ENCODE results near the gene CPSF4.

DNA sequence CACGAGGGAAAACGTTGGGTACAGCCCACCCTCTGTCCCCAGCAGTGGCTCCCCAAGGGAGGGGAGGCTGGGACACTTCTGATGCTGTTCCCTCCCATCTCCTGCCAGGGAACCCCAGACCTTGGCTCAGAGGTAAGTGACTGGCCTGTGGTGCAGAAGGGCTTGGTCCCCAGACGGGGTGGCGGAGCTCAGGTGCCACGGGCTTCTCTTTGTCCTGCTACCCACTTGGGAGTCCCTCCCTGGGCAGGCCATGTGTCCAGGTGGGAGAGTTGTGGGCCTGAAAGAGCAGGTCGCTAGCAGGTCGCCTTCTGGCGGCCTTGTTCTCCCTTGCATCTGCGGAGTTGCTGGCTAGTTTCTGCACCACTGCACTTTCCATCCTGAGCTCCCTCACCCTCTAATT is 17.1 kb downstream of the CPSF4 start:
- TF ChIP-seq, protein P1, sequence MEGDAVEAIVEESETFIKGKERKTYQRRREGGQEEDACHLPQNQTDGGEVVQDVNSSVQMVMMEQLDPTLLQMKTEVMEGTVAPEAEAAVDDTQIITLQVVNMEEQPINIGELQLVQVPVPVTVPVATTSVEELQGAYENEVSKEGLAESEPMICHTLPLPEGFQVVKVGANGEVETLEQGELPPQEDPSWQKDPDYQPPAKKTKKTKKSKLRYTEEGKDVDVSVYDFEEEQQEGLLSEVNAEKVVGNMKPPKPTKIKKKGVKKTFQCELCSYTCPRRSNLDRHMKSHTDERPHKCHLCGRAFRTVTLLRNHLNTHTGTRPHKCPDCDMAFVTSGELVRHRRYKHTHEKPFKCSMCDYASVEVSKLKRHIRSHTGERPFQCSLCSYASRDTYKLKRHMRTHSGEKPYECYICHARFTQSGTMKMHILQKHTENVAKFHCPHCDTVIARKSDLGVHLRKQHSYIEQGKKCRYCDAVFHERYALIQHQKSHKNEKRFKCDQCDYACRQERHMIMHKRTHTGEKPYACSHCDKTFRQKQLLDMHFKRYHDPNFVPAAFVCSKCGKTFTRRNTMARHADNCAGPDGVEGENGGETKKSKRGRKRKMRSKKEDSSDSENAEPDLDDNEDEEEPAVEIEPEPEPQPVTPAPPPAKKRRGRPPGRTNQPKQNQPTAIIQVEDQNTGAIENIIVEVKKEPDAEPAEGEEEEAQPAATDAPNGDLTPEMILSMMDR (IDR thresholded peaks at IDR 0.05) = no peak
- TF ChIP-seq POLR2A (IDR thresholded peaks at IDR 0.05) = no peak

Data from thyroid gland (tissue), 4 donors.